ENCODE data around the gene TCEAL3. TPM values are rescaled to one million over a fixed set of nuclear protein-coding genes. Genes with fewer than 3 reads are reported as not detected.
"Not testable (repeated sequence)": the region's sequence is repeated elsewhere in the genome, so short reads cannot be mapped to it uniquely, and the experiment has no call there.

The TCEAL3 gene
- polyA plus RNA-seq, 1 of the 3 experiments (the other 2 are of a cell fraction), result 26.7 TPM

- H3K9ac ChIP-seq, result no peak overlapping the region
- no peak overlapping the region for H3K4me2 ChIP-seq
- CTCF ChIA-PET, result interaction anchor here (1.4 kb wide), 1 partner anchor 21 kb away, joined by 5 read pairs; no protein-coding TSS in a partner anchor
- no peak for TF ChIP-seq FOXM1 (IDR thresholded peaks at IDR 0.05; ENCODE audit: low read depth)
- TF ChIP-seq EP300 (IDR thresholded peaks at IDR 0.05; ENCODE audit: borderline replicate concordance in 1 of 2, low read depth in 1 of 2, low read length in 1 of 2), result 0 out of 4 replicates have a peak, but pooled peaks of 1 of the 2 experiments have one; percentile 38
- no peak for TF ChIP-seq IRF3 (IDR thresholded peaks at IDR 0.05; ENCODE audit: low read depth, low read length)
- TF ChIP-seq CTCF (IDR thresholded peaks at IDR 0.05), result no peak
- TF ChIP-seq RCOR1 (IDR thresholded peaks at IDR 0.05; ENCODE audit: low read length), result no peak
- no peak for TF ChIP-seq FOSL2 (IDR thresholded peaks at IDR 0.05; ENCODE audit: borderline replicate concordance, low read depth)
- TF ChIP-seq PBX3 (IDR thresholded peaks at IDR 0.05), result no peak
- TF ChIP-seq YY1 (IDR thresholded peaks at IDR 0.05; ENCODE audit: low read depth), result no peak
- peak; percentile 45; the same call in 1 of the 2 replicates for TF ChIP-seq GATA2 (CRISPR knock-in tag; IDR thresholded peaks at IDR 0.05)
- TF ChIP-seq TEAD4 (IDR thresholded peaks at IDR 0.05; ENCODE audit: borderline replicate concordance, insufficient read depth), result no peak
- TF ChIP-seq GABPA (IDR thresholded peaks at IDR 0.05; ENCODE audit: low read depth), result no peak
- no peaks in the 10 kb centered on the region for H4K20me1 ChIP-seq (ENCODE audit: insufficient read depth)
- no peak overlapping the region for H2AFZ ChIP-seq (ENCODE audit: low read depth)
- H3K4me3 ChIP-seq (ENCODE audit: low read depth in 2 of 2, low read length in 1 of 2), result no peak overlapping the region
- H3K27ac ChIP-seq (ENCODE audit: low read depth in 2 of 2, low read length in 1 of 2), result no peak overlapping the region
- no peaks in the 10 kb centered on the region for H3K36me3 ChIP-seq (replicated peaks in 1 of 2; ENCODE audit: control insufficient read depth in 1 of 2, insufficient read depth in 2 of 2, low read length in 1 of 2)
- POLR2A ChIA-PET, result no interaction called here
- 0 out of 2 replicates have a peak, but pooled peaks cover 6% of the 10 kb centered on the region for H3K9me3 ChIP-seq
- no peaks in the 10 kb centered on the region for H3K9me2 ChIP-seq
- WGBS (ENCODE audit: low lambda C conversion rate), result 25% methylated on average over 2 of the region's 2 CpGs
- H3K4me1 ChIP-seq (ENCODE audit: control insufficient read depth in 1 of 2, insufficient read depth in 2 of 2, low read depth in 1 of 2, low read length in 1 of 2), result no peaks in the 10 kb centered on the region
- H3K79me2 ChIP-seq (ENCODE audit: insufficient read depth), result no peaks in the 10 kb centered on the region
- DNase-seq, result no peak
- H3F3A ChIP-seq (replicated peaks; ENCODE audit: insufficient read depth), result no peaks in the 10 kb centered on the region
- no peaks in the 10 kb centered on the region for H3K27me3 ChIP-seq (ENCODE audit: insufficient read depth)
Measured at GRCh38 chrX:103651151-103651773, 43.5 kb downstream of the TCEAL3 start.

GRCh38 chrX:103655230-103656000, 47.7 kb downstream of the TCEAL3 start:
- POLR2A ChIA-PET, H3K9me3 ChIP-seq: not testable (repeated sequence)

More at GRCh38 chrX:103655230-103656000, 47.7 kb downstream of the TCEAL3 start:
- H3K4me3 ChIP-seq (ENCODE audit: low read depth in 2 of 2, low read length in 1 of 2); H3K9me2 ChIP-seq; H4K20me1 ChIP-seq (ENCODE audit: insufficient read depth); H3K4me2 ChIP-seq; H3K27me3 ChIP-seq (ENCODE audit: insufficient read depth); H3K4me1 ChIP-seq (ENCODE audit: control insufficient read depth in 1 of 2, insufficient read depth in 2 of 2, low read depth in 1 of 2, low read length in 1 of 2); H2AFZ ChIP-seq (ENCODE audit: low read depth); DNase-seq; H3K36me3 ChIP-seq (replicated peaks in 1 of 2; ENCODE audit: control insufficient read depth in 1 of 2, insufficient read depth in 2 of 2, low read length in 1 of 2); H3K79me2 ChIP-seq (ENCODE audit: insufficient read depth); H3K9ac ChIP-seq: not testable (repeated sequence)
- whole genome bisulfite sequencing (ENCODE audit: low lambda C conversion rate), result 57% methylated on average over 7 of the region's 7 CpGs
- Histone ChIP-seq H3K27ac (ENCODE audit: low read depth in 2 of 2, low read length in 1 of 2) (peak overlapping the region in 1 of 2 experiments; percentile 86; a peak in 1 of 4 replicates), H3F3A (replicated peaks; ENCODE audit: insufficient read depth) (peaks cover 12% of the 10 kb centered on the region)
- CTCF ChIA-PET, result interaction anchor here (1.2 kb wide), 1 partner anchor 54 kb away, joined by 3 read pairs; no protein-coding TSS in a partner anchor
